T-helper 1 cell (primary cell): ENCODE measurements around the gene CCBE1.

Source experiments
- DNase-seq, 5 donors: peaks; one replicate each; pipeline ENCODE4 v3.0.0-alpha.2; 2012 to 2020

CCBE1 gene

DNA sequence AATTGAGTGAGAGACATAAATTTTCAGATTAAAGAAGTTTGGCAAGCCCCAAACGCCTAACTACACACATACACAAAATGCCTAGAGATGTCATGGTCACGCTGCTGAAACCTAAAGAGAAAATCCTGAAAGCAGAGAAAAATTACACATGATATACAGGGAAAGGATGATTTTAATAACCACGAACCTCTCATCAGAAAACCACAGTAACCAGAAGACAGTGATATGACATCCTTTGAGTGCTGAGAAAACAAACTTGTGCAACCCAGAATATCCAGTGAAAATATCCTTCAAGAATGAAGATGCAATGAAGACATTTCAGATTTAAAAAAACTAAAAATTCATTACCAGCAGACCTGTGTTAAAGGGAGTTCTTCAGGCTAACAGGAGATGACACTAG, 215.8 kb downstream of the CCBE1 start:
- no peak for DNase-seq

DNA sequence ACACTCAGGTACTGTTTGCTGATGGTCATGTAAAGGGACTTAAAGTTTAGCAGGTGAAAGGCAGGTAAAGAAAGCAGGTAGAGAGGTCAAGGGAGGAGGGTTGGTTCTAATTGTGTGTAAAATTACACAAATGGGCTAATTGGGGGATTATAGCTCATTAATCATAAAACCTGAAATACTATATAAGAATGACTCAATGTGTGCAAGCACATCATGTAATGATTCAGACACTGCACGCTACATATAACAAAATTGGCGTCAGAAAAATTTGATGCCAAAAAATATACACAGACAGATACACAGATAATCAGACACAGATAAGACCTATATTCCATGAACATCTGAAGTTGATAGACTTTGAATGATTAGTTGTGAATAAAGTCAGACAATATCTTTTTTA, 217.4 kb downstream of the CCBE1 start:
- DNase-seq, result no peak

DNA sequence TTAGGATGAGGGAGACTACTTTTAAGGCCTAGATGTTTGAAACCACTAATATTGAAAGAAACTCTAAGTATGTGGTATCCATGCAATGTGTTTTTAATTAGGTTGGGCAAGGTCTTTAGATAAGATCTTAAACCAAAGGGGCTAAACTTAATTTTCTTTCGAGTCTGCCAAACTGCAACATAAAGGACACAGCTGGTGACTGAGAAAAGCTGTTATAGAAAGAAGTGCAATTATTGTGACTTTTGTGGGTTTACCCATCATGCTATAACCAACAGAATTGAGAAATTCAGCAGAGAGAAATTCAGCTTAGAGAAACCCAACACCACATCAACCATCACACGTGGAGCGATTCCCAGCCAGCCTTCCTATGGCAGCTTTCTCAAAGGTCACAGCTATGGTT, 218.6 kb downstream of the CCBE1 start:
- no peak for DNase-seq

- DNase-seq, result no peak
Observed at GRCh38 chr18:59477849-59478248, 219.4 kb downstream of the CCBE1 start.

DNA sequence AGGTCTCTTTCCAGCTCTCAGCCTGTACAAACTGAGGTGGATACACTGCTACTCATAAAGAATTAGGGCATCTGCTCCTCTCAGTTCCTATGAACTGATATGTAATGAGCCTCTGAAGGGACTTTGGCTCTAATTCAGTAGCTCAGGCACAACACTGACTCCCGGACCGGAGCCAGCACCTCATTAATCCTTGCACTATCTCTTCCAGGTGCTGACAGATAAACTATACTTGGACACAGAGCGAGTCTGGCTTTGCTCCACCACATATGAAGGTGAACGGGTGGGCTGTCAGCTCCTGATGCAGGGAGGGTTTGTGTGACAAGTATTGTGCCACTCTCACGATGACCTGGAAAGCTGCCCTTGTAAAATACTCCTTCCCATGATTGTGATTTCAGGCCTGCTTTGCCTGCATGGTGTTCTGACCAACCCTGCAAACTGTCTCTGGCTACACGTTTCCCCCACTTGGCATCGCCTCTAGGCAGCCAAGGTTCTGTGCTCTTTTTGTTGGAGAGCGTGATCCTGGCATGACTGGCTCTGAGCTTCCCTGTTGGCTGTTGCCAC, 226.6 kb downstream of the CCBE1 start:
- DNase-seq, result no peak

GRCh38 chr18:59469463-59470180, 227.6 kb downstream of the CCBE1 start:
- no peak for DNase-seq

DNA sequence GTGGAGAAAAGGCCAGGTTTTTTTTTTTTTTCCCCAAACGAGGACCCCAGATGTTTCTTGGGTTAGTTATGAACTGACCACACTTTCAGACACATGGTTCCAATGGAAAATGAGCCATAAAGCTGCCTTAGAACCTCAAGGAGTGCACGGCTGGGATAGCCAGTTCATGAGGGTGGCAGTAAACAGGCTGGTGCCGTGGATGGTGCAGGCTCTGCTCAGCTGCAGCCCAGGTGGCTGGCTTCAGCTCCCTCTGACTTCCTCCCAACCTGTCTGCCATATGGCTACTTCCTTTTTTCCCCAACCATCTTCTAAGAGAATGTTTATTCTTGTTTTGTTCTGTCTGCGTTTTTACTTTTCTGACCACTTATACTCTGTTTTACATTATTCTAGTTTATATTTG, 228.4 kb downstream of the CCBE1 start:
- DNase-seq, result no peak

DNA sequence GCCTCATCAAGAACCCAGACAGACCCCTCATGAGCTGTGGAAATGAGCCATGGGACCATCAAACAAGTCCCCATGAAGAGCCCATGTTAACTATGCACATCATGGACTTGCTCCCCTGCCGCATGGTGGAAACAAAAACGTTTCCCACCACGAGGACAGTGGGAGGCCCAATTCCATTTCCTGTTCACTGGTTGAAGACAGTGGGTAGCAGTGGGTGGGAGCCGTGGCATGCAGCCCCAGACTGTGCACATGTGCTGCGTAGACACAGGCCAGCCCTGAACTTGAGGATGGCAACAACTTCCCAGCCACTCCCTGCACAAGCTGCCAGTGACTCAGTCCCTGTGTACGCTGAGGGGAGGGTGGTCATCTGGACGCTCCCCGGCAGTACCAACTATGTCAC, 229.7 kb downstream of the CCBE1 start:
- no peak for DNase-seq

DNA sequence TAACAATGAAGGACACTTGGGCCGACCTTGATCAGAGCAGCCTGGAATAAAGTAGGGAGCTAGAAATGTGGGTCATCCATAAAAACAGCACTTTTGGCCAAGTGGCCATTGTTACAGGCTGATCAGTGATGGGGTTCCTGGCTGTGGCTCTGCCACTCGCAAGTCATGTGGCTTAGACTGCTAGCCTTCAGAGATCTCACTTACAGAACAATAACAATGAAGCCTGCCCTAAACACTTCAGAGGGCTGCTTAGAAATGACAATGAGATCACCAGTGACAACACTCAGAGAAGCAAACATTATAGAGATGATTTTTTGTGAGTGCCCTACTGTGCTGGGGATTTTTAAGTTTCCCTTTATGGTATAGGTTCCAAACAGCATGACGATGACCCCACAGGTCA, 230.2 kb downstream of the CCBE1 start:
- DNase-seq, result no peak

GRCh38 chr18:59464486-59464885, 232.7 kb downstream of the CCBE1 start:
- DNase-seq, result no peak

- no peak for DNase-seq
Observed at GRCh38 chr18:59461171-59461570, 236.1 kb downstream of the CCBE1 start.

DNA sequence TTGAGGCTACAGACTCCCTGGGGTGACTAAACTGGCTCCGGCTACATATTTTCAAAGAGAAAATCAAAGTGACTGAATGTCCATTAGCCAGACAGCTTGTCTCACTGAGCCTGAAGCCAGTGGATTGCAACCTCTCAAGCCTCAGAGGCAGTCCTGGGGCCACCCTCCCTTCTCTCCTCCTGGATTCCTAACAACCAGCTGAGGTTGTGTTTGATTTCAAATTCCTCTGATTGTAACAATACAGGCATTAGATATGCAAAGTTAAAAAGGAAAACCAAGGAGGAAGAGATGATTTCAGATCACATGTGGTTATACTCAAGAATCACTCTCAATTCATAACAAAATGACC, 237.2 kb downstream of the CCBE1 start:
- DNase-seq, result no peak

DNA sequence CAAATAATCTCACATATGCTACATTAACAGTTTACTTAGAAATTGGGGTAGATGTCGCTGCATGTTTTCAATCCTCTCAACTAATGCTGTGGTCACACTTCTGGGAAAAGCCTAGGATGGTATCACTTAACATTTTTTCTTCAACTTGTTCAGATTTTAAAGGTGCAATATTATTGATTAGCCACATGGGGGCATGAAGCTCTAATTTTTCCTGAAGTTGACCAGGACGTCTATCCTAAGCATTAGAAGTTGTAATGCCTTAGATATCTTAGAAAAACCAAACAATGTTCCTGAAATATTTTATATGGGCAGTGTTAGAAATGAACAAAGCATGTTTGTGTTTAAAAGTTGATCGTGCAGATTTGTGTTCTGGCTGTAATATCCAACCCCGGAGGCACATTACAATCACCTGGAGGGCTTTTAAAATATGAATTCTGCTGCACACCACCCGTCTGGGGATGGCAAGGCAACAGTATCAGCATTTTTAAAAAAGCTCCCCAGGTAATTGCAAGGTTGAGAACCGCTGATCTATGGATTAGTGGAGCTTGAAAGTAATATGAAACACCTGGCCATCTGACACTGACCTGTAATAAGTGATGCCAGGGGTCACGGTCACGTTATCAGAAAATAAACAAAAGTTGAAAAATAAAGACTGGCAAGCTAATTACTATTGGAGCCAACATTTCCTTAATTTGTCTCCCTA, 237.7 kb downstream of the CCBE1 start:
- DNase-seq, result no peak

DNA sequence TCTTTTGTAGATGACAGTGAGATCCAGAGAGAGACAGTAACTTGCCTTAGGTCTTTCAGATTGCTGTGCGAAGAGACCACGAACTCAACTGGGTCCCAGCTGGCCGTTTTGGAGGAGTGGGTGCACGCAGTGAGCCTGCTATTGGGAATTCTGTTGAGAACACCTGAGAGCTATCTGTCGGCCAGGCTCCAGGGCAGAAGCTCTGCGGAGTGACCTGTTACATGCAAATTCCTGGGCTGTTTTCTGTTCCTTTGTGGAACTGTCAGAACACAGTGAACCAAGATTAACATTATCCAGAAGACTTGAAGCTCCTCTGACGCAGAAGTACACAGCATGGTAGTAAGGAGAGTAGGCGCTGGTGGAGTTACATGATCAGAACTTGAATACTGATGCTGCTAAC, 238.6 kb downstream of the CCBE1 start:
- no peak for DNase-seq

DNA sequence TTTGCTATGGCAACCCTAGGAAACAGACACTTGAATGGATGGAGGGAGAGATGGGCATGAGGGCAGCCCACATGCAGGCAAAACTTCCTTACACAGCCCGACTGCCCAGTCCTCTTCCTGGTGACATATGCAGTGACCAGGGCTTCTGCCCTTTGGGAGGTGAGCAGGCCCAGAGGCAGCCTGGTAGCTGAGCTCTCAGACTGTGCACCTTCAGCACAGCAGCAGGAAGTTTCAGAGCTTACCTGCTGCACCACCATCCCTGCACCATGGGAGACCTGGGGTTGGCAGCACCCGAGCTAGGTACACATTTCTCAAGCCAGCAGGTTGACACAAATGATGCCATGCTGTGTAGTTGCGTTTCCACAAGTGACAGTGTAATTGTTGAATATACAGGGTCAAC, 240.6 kb downstream of the CCBE1 start:
- no peak for DNase-seq

- no peak for DNase-seq
Observed at GRCh38 chr18:59455728-59456276, 241.4 kb downstream of the CCBE1 start.

GRCh38 chr18:59454909-59455727, 242.1 kb downstream of the CCBE1 start:
- no peak for DNase-seq

DNA sequence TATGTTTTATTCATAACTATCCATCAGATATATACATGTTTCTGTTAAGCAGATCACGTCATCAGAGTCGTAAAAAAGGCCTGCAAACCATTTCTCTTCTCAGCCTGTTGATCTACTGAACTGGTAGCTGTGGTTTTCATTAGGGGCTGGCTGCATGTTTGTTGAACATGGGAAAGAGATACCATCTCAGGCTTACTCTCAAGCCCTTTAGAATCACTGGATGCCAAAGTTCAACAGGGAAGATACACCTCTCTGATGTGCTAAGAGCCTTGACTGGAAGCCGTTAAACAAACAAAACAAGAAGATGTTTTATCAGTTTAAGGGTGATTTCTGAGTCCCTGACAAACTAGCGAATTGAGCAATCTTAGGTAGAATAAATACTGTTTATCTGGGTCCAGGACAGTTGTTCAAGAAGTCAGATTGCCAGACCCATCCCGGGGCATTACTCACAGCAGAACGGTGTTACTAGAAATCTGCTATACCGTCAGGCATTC, 243.7 kb downstream of the CCBE1 start:
- no peak for DNase-seq

GRCh38 chr18:59451963-59452362, 245.3 kb downstream of the CCBE1 start:
- DNase-seq, result no peak

DNA sequence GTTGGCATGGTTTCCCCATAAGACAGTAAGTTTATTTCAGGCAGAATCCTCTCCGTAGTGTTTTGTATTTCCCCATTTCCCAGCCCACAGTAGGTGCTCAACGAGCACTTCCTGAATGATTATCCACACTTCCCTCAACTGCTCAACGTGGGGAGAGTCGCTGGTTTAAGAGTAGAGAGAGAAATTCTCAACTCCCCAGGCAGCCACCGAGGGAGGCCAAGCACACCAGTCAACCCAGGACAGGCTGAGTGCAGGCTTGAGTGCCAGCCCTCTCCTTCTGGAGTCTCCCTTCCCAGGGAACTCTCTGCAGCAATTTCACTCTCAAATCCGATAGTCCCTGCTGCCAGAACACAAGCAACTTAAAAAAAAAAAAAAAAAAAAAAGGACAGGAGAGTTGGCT, 246.2 kb downstream of the CCBE1 start:
- no peak for DNase-seq

- DNase-seq, result no peak
Observed at GRCh38 chr18:59448546-59448945, 248.7 kb downstream of the CCBE1 start.

DNA sequence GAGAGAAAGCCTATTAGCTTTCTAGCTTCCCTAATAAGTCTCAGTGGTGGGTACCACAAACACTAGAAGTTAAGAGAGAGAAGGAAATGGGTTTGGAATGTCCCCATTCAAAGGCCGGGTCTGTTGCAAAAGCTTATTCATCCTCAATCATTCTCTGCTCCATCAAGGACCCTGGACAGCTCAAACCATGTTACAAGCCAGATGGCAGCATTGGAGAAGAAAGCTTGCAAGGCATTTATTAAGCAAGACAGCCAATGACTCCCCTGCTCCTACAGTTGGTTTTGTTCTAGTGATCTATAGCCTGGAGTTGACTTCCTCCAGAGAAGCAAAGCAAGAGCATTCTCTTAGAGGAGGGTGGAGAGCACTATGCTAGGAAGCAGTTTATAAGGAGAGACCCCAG, 251.2 kb downstream of the CCBE1 start:
- DNase-seq, result no peak
